Osteocyte (in vitro differentiated cells): ENCODE measurements around the gene ERICH6B. TPM values are rescaled to one million over a fixed set of nuclear protein-coding genes. Genes with fewer than 3 reads are reported as not detected.

Experiments used
- DNase-seq: peaks from one replicate; pipeline ENCODE4 v3.0.0; 2021; ENCODE audit warnings: mixed read lengths; ENCODE audit not compliant: unreplicated experiment; ENCODE audit errors: extremely low spot score
- H3K27ac Mint-ChIP-seq: one replicate; pipeline ENCODE4 v1.8.0; 2021; ENCODE audit warnings: mild to moderate bottlenecking, mixed read lengths; ENCODE audit not compliant: unreplicated experiment
- H3K27me3 Mint-ChIP-seq: one replicate; pipeline ENCODE4 v1.8.0; 2021; ENCODE audit warnings: mixed read lengths; ENCODE audit not compliant: unreplicated experiment
- H3K36me3 Mint-ChIP-seq: one replicate; pipeline ENCODE4 v1.8.0; 2021; ENCODE audit warnings: mixed read lengths; ENCODE audit not compliant: unreplicated experiment
- H3K4me1 Mint-ChIP-seq: one replicate; pipeline ENCODE4 v1.8.0; 2021; ENCODE audit warnings: mixed read lengths; ENCODE audit not compliant: unreplicated experiment
- H3K4me3 Mint-ChIP-seq: one replicate; pipeline ENCODE4 v1.8.0; 2021; ENCODE audit warnings: mild to moderate bottlenecking, moderate library complexity, mixed read lengths; ENCODE audit not compliant: unreplicated experiment
- H3K9me3 Mint-ChIP-seq: one replicate; pipeline ENCODE4 v1.8.0; 2021; ENCODE audit warnings: mixed read lengths; ENCODE audit not compliant: unreplicated experiment
- total RNA-seq: library from RNA; stranded (reverse); gene quantifications from 2 replicates; pipeline ENCODE4 v1.2.1, GENCODE V29; 2021
- TF ChIP-seq, protein P1 (sequence below): fragments of 200-600 bp; sonication (generic); IDR thresholded peaks from 2 replicates; pipeline ENCODE4 v1.5.0; 2021; ENCODE audit warnings: antibody characterized with exemption, mild to moderate bottlenecking, moderate library complexity

ERICH6B gene
- total RNA-seq, 1 donor from 2014 or later, result not detected

DNA sequence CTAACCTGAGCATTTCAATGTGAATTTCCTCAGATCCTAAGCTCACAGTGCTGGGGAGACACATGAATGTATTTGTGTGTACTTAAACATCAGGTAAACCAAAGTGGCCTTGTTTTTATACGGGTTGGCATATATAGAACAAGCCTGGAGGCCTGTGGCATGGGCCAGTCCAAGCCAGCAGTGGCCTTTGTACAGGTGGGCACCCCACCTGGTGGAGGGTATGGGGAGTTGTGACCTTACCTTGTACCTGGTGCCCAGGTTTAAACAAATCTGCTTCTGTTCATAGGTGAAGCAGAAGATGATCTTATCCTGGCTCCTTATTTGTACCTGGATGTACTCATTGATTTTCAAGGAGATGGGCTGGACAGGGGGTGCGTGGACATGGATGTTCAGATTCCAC is 71.0 kb downstream of the ERICH6B start:
- Mint-ChIP-seq H3K36me3 (no peaks in the 10 kb centered on the region), H3K9me3 (no peaks in the 10 kb centered on the region), H3K4me1 (peaks cover 7% of the 10 kb centered on the region), H3K27ac (no peak overlapping the region), H3K4me3 (no peak overlapping the region), H3K27me3 (peaks cover 15% of the 10 kb centered on the region)
- TF ChIP-seq, protein P1, sequence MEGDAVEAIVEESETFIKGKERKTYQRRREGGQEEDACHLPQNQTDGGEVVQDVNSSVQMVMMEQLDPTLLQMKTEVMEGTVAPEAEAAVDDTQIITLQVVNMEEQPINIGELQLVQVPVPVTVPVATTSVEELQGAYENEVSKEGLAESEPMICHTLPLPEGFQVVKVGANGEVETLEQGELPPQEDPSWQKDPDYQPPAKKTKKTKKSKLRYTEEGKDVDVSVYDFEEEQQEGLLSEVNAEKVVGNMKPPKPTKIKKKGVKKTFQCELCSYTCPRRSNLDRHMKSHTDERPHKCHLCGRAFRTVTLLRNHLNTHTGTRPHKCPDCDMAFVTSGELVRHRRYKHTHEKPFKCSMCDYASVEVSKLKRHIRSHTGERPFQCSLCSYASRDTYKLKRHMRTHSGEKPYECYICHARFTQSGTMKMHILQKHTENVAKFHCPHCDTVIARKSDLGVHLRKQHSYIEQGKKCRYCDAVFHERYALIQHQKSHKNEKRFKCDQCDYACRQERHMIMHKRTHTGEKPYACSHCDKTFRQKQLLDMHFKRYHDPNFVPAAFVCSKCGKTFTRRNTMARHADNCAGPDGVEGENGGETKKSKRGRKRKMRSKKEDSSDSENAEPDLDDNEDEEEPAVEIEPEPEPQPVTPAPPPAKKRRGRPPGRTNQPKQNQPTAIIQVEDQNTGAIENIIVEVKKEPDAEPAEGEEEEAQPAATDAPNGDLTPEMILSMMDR, result no peak
- no peak for DNase-seq

DNA sequence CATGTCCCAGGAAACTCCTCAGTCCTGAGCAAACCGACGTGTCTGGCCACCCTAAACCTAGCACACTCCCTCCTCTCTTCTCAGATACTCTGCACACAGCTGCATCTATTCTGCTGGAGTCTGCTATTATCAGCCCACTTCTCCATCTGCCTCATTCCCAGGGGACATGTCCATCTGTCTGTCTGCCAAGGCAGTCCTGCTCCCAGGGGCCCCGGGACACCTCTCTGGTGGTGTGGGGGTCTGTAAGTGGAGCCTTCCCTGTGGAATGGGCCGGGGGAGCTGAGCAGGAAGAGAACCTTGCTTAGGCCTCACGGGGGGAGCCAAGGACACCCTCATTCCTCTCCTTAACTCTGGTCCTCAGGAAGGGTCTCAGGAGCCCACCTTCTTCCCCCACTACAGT is 72.7 kb downstream of the ERICH6B start:
- H3K9me3 Mint-ChIP-seq, result no peaks in the 10 kb centered on the region
- H3K27me3 Mint-ChIP-seq, result peaks cover 6% of the 10 kb centered on the region
- H3K27ac Mint-ChIP-seq, result no peak overlapping the region
- H3K4me3 Mint-ChIP-seq, result no peak overlapping the region
- peaks cover 2% of the 10 kb centered on the region for H3K36me3 Mint-ChIP-seq
- TF ChIP-seq, protein P1, result no peak
- H3K4me1 Mint-ChIP-seq, result peaks cover 4% of the 10 kb centered on the region
- DNase-seq, result no peak

DNA sequence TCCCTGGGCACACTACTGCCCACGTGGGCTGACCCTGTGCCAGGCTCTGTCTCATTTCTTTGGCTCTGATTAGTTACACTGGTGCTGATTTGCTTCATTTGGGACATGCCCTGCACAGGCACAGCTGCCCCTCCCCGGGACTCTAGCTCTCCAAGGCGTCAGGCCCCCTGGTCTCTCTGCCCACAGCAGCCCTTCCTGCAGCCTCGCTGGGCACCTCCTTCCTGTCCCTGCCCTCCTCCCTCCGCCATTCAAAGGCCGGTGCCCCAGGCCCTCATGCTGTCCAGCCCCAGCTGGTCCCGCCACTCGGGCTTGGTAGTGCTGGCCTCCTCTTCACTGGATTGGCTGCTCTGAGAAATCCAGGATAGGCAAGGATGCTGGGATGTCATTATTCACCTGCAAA is 73.1 kb downstream of the ERICH6B start:
- H3K4me1 Mint-ChIP-seq, result peaks cover 4% of the 10 kb centered on the region
- TF ChIP-seq, protein P1, result no peak
- H3K4me3 Mint-ChIP-seq, result no peak overlapping the region
- H3K36me3 Mint-ChIP-seq, result peaks cover 3% of the 10 kb centered on the region
- DNase-seq, result no peak
- H3K9me3 Mint-ChIP-seq, result no peaks in the 10 kb centered on the region
- peaks cover 4% of the 10 kb centered on the region for H3K27me3 Mint-ChIP-seq
- H3K27ac Mint-ChIP-seq, result no peak overlapping the region

DNA sequence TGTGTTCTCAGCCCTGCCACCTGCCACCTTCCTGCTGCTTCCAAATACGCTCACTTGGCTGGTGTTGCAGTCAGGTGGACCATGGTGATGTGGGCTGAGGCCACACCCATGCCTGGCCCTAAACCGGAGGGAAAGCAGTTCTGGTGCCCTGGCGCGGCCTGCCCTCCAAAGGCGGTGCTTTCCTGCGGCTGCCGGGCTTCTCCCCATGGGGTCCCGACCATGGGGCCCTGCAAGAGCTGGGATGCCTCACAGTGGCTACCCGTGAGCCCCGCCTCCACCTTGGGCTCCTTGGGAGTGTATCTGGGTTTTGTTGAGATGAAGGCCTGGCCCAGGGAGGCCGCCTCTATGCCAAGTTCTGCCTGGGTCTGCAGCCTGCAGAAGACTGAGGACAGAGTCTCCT is 73.7 kb downstream of the ERICH6B start:
- Mint-ChIP-seq H3K27me3 (peaks cover 3% of the 10 kb centered on the region), H3K9me3 (no peaks in the 10 kb centered on the region), H3K36me3 (peaks cover 3% of the 10 kb centered on the region), H3K27ac (no peak overlapping the region), H3K4me3 (no peak overlapping the region), H3K4me1 (peaks cover 4% of the 10 kb centered on the region)
- TF ChIP-seq, protein P1, result no peak
- DNase-seq, result no peak

DNA sequence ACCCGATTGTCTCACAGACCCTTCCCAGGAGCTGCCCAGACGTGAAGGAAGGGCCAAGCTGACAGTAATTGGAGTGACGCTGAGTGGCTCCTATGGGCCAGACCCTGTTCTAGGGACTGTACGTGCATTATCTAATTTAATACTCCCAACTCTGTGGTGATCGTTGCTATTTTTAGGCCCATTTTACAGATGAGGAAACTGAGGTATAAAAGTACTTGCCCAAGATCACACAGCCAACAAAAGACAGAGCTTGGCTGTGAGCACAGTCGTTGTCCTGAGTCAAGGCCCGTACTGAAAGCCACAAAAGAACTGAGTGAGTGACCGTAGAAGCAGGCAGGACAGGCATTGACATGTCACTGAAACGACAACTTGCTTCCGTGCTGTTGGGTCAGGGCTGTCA is 74.7 kb downstream of the ERICH6B start:
- no peak for DNase-seq
- Mint-ChIP-seq H3K27me3 (no peaks in the 10 kb centered on the region), H3K27ac (no peak overlapping the region), H3K4me3 (no peak overlapping the region), H3K4me1 (peaks cover under 1% of the 10 kb centered on the region), H3K36me3 (peaks cover 7% of the 10 kb centered on the region), H3K9me3 (no peaks in the 10 kb centered on the region)
- TF ChIP-seq, protein P1, result no peak
